Measurements from ENCODE around the gene SYT1.

SYT1 gene

DNA sequence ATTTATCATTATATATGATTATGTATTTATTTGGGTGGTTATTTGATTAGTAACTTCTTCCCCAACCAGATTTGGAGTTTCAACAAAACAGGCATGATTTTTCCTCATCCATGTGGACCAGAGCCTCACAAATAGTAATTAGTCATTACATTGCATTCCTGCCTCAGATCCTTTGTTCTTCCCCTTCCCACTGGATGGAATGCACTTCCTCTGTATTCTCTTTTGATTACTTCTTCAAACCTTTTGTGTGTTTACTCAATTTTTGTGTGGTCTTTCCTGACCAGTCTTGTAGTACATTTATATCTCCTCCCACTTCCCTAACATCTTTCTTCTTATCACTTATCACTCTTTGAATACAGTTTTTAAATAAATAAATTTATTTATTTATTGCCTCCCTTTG lies 15.5 kb downstream of the SYT1 start:
- H3K9ac ChIP-seq (ENCODE audit: insufficient read length) = no peak overlapping the region
- no peak overlapping the region for H3K27ac ChIP-seq
- no peak for DNase-seq (ENCODE audit: low read depth, low spot score)
- no peak overlapping the region for H3K4me3 ChIP-seq
- H3K9me3 ChIP-seq (ENCODE audit: low read depth, low read length) = no peaks in the 10 kb centered on the region
- no peaks in the 10 kb centered on the region for H3K36me3 ChIP-seq (ENCODE audit: insufficient read depth, low read length)
- no peak for TF ChIP-seq FOXP2 (optimal IDR thresholded peaks at IDR 0.05; ENCODE audit: control extremely low read depth, extremely low read length, insufficient read depth)
- TF ChIP-seq EZH2 (IDR thresholded peaks at IDR 0.05) = no peak
- TF ChIP-seq POLR2AphosphoS5 (IDR thresholded peaks at IDR 0.05; ENCODE audit: borderline replicate concordance, low read depth, low read length) = no peak

- Histone ChIP-seq H3K4me3 (no peak overlapping the region), H3K9ac (ENCODE audit: insufficient read length) (no peak overlapping the region), H3K27ac (no peak overlapping the region), H3K36me3 (ENCODE audit: insufficient read depth, low read length) (no peaks in the 10 kb centered on the region), H3K9me3 (ENCODE audit: low read depth, low read length) (no peaks in the 10 kb centered on the region)
- DNase-seq (ENCODE audit: low read depth, low spot score) = no peak
- no peak for TF ChIP-seq EZH2 (IDR thresholded peaks at IDR 0.05)
- no peak for TF ChIP-seq FOXP2 (optimal IDR thresholded peaks at IDR 0.05; ENCODE audit: control extremely low read depth, extremely low read length, insufficient read depth)
- no peak for TF ChIP-seq POLR2AphosphoS5 (IDR thresholded peaks at IDR 0.05; ENCODE audit: borderline replicate concordance, low read depth, low read length)
Measured at GRCh38 chr12:78881685-78882084, 17.1 kb downstream of the SYT1 start.

DNA sequence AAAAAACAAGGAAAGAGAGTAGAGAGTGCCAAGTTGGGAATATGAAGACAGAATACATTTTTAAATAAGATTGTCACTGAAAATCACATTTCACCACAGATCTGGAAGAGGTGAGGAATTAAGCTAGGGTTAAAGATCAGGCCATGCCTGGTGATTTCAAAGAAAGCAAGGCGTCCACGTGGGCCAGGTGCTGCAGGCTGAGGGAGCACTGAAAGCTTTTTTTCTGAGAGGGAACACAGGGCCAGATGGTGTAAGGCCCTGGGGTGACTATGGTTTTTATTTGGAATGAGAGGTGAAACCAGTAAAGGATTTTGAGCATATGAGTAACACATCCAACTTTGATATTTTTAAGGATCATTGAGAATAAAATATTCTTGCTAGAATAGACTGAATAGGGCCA lies 20.9 kb downstream of the SYT1 start:
- no peak for DNase-seq (ENCODE audit: low read depth, low spot score)
- Histone ChIP-seq H3K9me3 (ENCODE audit: low read depth, low read length) (no peaks in the 10 kb centered on the region), H3K9ac (ENCODE audit: insufficient read length) (no peak overlapping the region), H3K36me3 (ENCODE audit: insufficient read depth, low read length) (no peaks in the 10 kb centered on the region), H3K4me3 (no peak overlapping the region), H3K27ac (no peak overlapping the region)
- TF ChIP-seq EZH2 (IDR thresholded peaks at IDR 0.05) (no peak), POLR2AphosphoS5 (IDR thresholded peaks at IDR 0.05; ENCODE audit: borderline replicate concordance, low read depth, low read length) (no peak), FOXP2 (optimal IDR thresholded peaks at IDR 0.05; ENCODE audit: control extremely low read depth, extremely low read length, insufficient read depth) (no peak)

- no peak overlapping the region for H3K27ac ChIP-seq
Measured at GRCh38 chr12:78886719-78887407, 22.3 kb downstream of the SYT1 start.

DNA sequence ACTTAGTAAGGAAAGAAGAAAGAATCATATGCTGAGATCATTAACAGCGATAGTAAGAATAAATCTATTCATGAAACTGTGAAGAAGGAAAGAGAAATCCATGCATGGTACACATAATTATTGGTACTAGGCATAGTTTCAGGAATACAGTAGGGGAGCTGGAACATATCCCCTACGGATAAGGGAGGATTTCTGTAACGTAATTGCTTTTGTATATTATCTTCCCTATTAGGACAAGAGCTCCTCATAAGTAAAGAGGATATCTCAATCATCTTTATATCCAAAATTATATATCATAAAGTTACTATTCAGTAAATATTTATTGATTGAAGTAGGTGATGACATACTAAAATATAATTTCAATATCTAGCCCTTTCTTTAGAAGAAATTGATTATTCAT lies 22.9 kb downstream of the SYT1 start:
- H3K9ac ChIP-seq (ENCODE audit: insufficient read length) = no peak overlapping the region
- H3K9me3 ChIP-seq (ENCODE audit: low read depth, low read length) = no peaks in the 10 kb centered on the region
- H3K36me3 ChIP-seq (ENCODE audit: insufficient read depth, low read length) = no peaks in the 10 kb centered on the region
- no peak overlapping the region for H3K4me3 ChIP-seq
- no peak overlapping the region for H3K27ac ChIP-seq
- DNase-seq (ENCODE audit: low read depth, low spot score) = no peak
- TF ChIP-seq FOXP2 (optimal IDR thresholded peaks at IDR 0.05; ENCODE audit: control extremely low read depth, extremely low read length, insufficient read depth) (no peak), EZH2 (IDR thresholded peaks at IDR 0.05) (no peak), POLR2AphosphoS5 (IDR thresholded peaks at IDR 0.05; ENCODE audit: borderline replicate concordance, low read depth, low read length) (no peak)

More at GRCh38 chr12:78886719-78887407, 22.3 kb downstream of the SYT1 start:
- H3K9me3 ChIP-seq (ENCODE audit: low read depth, low read length) = no peaks in the 10 kb centered on the region
- H3K9ac ChIP-seq (ENCODE audit: insufficient read length) = no peak overlapping the region
- no peak for TF ChIP-seq POLR2AphosphoS5 (IDR thresholded peaks at IDR 0.05; ENCODE audit: borderline replicate concordance, low read depth, low read length)
- no peak overlapping the region for H3K4me3 ChIP-seq
- H3K36me3 ChIP-seq (ENCODE audit: insufficient read depth, low read length) = no peaks in the 10 kb centered on the region
- no peak for DNase-seq (ENCODE audit: low read depth, low spot score)

DNA sequence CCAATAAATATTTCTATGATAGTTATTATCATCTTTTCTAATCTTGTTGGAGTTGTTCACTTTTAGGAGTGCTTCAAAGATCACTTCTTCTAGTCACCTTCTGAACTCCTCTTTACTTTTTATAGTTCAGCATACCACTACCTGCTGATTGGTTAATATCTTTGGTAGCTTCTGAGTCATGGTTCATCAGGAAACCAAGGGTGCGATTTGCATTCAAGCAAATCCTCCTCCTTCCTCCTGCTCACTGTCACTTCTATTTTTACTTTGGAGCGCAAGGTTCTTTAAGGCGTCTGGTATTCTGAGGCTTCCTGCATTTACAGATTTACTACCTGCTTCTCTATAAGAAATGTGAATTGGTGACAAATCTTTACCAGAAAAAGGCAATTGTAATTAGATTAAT lies 24.0 kb downstream of the SYT1 start:
- DNase-seq (ENCODE audit: low read depth, low spot score) = no peak
- Histone ChIP-seq H3K4me3 (no peak overlapping the region), H3K9me3 (ENCODE audit: low read depth, low read length) (no peaks in the 10 kb centered on the region), H3K9ac (ENCODE audit: insufficient read length) (no peak overlapping the region), H3K27ac (no peak overlapping the region), H3K36me3 (ENCODE audit: insufficient read depth, low read length) (no peaks in the 10 kb centered on the region)
- TF ChIP-seq POLR2AphosphoS5 (IDR thresholded peaks at IDR 0.05; ENCODE audit: borderline replicate concordance, low read depth, low read length) = no peak
- TF ChIP-seq EZH2 (IDR thresholded peaks at IDR 0.05) = no peak

DNA sequence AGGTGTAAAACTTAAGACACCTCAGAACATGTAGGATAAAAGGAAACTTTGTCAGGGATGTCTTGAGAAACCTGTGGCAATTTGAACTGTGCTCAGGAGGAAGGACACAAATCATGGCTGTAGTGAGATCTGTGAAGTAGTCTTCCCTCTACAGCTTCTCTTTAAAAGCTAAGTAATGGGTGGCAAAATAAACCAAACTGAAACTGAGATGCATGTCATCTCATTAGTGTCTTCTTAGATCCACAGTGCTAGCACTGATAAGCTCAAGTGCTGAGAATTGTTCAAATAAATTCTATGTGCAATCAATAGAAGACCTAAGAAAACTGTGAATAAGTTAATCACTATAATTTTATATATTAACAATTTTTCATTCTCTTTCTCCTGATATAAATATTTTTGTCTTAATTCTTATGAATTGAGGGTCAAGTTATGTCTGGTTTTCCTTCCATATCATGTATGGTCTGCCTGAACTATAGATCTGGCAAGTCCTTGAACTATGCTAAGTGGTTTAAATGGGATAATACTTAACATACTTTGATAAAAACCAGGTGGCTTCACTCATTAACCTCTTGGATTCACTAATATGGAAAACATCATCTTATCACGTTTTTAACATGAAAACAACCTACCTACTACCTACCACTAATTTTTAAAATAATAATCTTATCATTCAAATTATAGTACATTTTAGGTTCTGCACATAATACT lies 27.2 kb downstream of the SYT1 start:
- TF ChIP-seq EZH2 (IDR thresholded peaks at IDR 0.05) (no peak), POLR2AphosphoS5 (IDR thresholded peaks at IDR 0.05; ENCODE audit: borderline replicate concordance, low read depth, low read length) (no peak), FOXP2 (optimal IDR thresholded peaks at IDR 0.05; ENCODE audit: control extremely low read depth, extremely low read length, insufficient read depth) (no peak)
- Histone ChIP-seq H3K36me3 (ENCODE audit: insufficient read depth, low read length) (no peaks in the 10 kb centered on the region), H3K9ac (ENCODE audit: insufficient read length) (no peak overlapping the region), H3K27ac (no peak overlapping the region), H3K4me3 (no peak overlapping the region), H3K9me3 (ENCODE audit: low read depth, low read length) (no peaks in the 10 kb centered on the region)
- DNase-seq (ENCODE audit: low read depth, low spot score) = no peak

DNA sequence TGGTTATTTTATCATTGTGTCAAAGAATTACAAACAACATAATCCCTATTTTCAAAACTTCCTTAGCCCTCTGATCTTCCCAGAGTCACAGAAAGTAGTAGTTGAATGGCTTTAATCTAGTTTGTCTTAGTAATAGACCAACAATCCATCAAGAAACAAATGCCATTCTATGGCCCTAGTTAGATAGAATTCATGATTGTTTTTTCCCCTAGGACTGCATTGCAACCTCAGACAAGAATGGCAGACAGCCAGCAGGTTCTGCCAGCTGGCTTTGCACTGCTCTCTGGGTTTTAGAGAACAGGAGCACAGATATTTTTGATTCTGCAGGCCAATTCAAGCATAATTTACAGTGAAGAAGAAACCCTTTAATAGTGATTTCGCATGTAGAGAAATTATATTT lies 33.8 kb downstream of the SYT1 start:
- H3K9me3 ChIP-seq (ENCODE audit: low read depth, low read length) = no peaks in the 10 kb centered on the region
- no peak overlapping the region for H3K9ac ChIP-seq (ENCODE audit: insufficient read length)
- no peaks in the 10 kb centered on the region for H3K36me3 ChIP-seq (ENCODE audit: insufficient read depth, low read length)
- no peak overlapping the region for H3K27ac ChIP-seq
- TF ChIP-seq POLR2AphosphoS5 (IDR thresholded peaks at IDR 0.05; ENCODE audit: borderline replicate concordance, low read depth, low read length) = no peak
- TF ChIP-seq FOXP2 (optimal IDR thresholded peaks at IDR 0.05; ENCODE audit: control extremely low read depth, extremely low read length, insufficient read depth) = no peak
- TF ChIP-seq EZH2 (IDR thresholded peaks at IDR 0.05) = no peak
- DNase-seq (ENCODE audit: low read depth, low spot score) = no peak
- no peak overlapping the region for H3K4me3 ChIP-seq
